Measurements from ENCODE around the gene CCT6A.
"Not testable (repeated sequence)": the region's sequence is repeated elsewhere in the genome, so short reads cannot be mapped to it uniquely, and the experiment has no call there.

The CCT6A gene

GRCh38 chr7:56077681-56078080 is 26.1 kb downstream of the CCT6A start:
- no peak overlapping the region for H3K9ac ChIP-seq (ENCODE audit: low read length in 5 of 5)
- H3K9me3 ChIP-seq (ENCODE audit: control insufficient read depth in 5 of 5, low read length in 5 of 5): no peaks in the 10 kb centered on the region
- H3K4me3 ChIP-seq (ENCODE audit: low read depth in 1 of 5, low read length in 5 of 5): no peak overlapping the region
- no peaks in the 10 kb centered on the region for H3K27me3 ChIP-seq (ENCODE audit: control insufficient read depth in 5 of 5, insufficient read depth in 4 of 5, low read length in 5 of 5)
- peaks cover 8 to 20% (median 18%) of the 10 kb centered on the region in 5 donors for H3K4me1 ChIP-seq (ENCODE audit: control insufficient read depth in 5 of 5, insufficient read depth in 5 of 5, low read length in 5 of 5)
- peaks cover 0 to 38% (median 25%) of the 10 kb centered on the region in 5 donors for H3K36me3 ChIP-seq (ENCODE audit: control insufficient read depth in 5 of 5, insufficient read depth in 5 of 5, low read length in 5 of 5)
- H3K27ac ChIP-seq (ENCODE audit: low read depth, low read length): no peak overlapping the region

GRCh38 chr7:56078196-56078595 is 26.6 kb downstream of the CCT6A start:
- Histone ChIP-seq H3K9ac (ENCODE audit: low read length in 5 of 5) (peak overlapping the region in 1 of 5 donors; percentile 20), H3K9me3 (ENCODE audit: control insufficient read depth in 5 of 5, low read length in 5 of 5) (no peaks in the 10 kb centered on the region), H3K4me3 (ENCODE audit: low read depth in 1 of 5, low read length in 5 of 5) (no peak overlapping the region), H3K4me1 (ENCODE audit: control insufficient read depth in 5 of 5, insufficient read depth in 5 of 5, low read length in 5 of 5) (peaks cover 9 to 23% (median 21%) of the 10 kb centered on the region in 5 donors), H3K27ac (ENCODE audit: low read depth, low read length) (no peak overlapping the region), H3K36me3 (ENCODE audit: control insufficient read depth in 5 of 5, insufficient read depth in 5 of 5, low read length in 5 of 5) (peaks cover 0 to 34% (median 21%) of the 10 kb centered on the region in 5 donors), H3K27me3 (ENCODE audit: control insufficient read depth in 5 of 5, insufficient read depth in 4 of 5, low read length in 5 of 5) (no peaks in the 10 kb centered on the region)

- H3K36me3 ChIP-seq (ENCODE audit: control insufficient read depth in 5 of 5, insufficient read depth in 5 of 5, low read length in 5 of 5): peaks cover 0 to 35% (median 20%) of the 10 kb centered on the region in 5 donors
- H3K9ac ChIP-seq (ENCODE audit: low read length in 5 of 5): peak overlapping the region in 3 of 5 donors; percentile 38 to 56 (median 48)
- no peaks in the 10 kb centered on the region for H3K27me3 ChIP-seq (ENCODE audit: control insufficient read depth in 5 of 5, insufficient read depth in 4 of 5, low read length in 5 of 5)
- peak overlapping the region; percentile 48 for H3K27ac ChIP-seq (ENCODE audit: low read depth, low read length)
- peaks cover 11 to 25% (median 22%) of the 10 kb centered on the region in 5 donors for H3K4me1 ChIP-seq (ENCODE audit: control insufficient read depth in 5 of 5, insufficient read depth in 5 of 5, low read length in 5 of 5)
- no peaks in the 10 kb centered on the region for H3K9me3 ChIP-seq (ENCODE audit: control insufficient read depth in 5 of 5, low read length in 5 of 5)
- no peak overlapping the region for H3K4me3 ChIP-seq (ENCODE audit: low read depth in 1 of 5, low read length in 5 of 5)
These were observed 28.1 kb downstream of the CCT6A start for GRCh38 chr7:56079450-56080185.

GRCh38 chr7:56080726-56081435 is 29.3 kb downstream of the CCT6A start:
- H3K9me3 ChIP-seq (ENCODE audit: control insufficient read depth in 5 of 5, low read length in 5 of 5); H3K9ac ChIP-seq (ENCODE audit: low read length in 5 of 5); H3K4me3 ChIP-seq (ENCODE audit: low read depth in 1 of 5, low read length in 5 of 5); H3K27ac ChIP-seq (ENCODE audit: low read depth, low read length); H3K27me3 ChIP-seq (ENCODE audit: control insufficient read depth in 5 of 5, insufficient read depth in 4 of 5, low read length in 5 of 5): not testable (repeated sequence)
- Histone ChIP-seq H3K4me1 (ENCODE audit: control insufficient read depth in 5 of 5, insufficient read depth in 5 of 5, low read length in 5 of 5) (peaks cover 11 to 24% (median 22%) of the 10 kb centered on the region in 5 donors), H3K36me3 (ENCODE audit: control insufficient read depth in 5 of 5, insufficient read depth in 5 of 5, low read length in 5 of 5) (peaks cover 0 to 40% (median 22%) of the 10 kb centered on the region in 5 donors)

- peaks cover 0 to 40% (median 25%) of the 10 kb centered on the region in 5 donors for H3K36me3 ChIP-seq (ENCODE audit: control insufficient read depth in 5 of 5, insufficient read depth in 5 of 5, low read length in 5 of 5)
- no peak overlapping the region for H3K4me3 ChIP-seq (ENCODE audit: low read depth in 1 of 5, low read length in 5 of 5)
- H3K27me3 ChIP-seq (ENCODE audit: control insufficient read depth in 5 of 5, insufficient read depth in 4 of 5, low read length in 5 of 5): no peaks in the 10 kb centered on the region
- peaks cover 11 to 24% (median 22%) of the 10 kb centered on the region in 5 donors for H3K4me1 ChIP-seq (ENCODE audit: control insufficient read depth in 5 of 5, insufficient read depth in 5 of 5, low read length in 5 of 5)
- H3K9me3 ChIP-seq (ENCODE audit: control insufficient read depth in 5 of 5, low read length in 5 of 5): no peaks in the 10 kb centered on the region
- H3K9ac ChIP-seq (ENCODE audit: low read length in 5 of 5): no peak overlapping the region
- no peak overlapping the region for H3K27ac ChIP-seq (ENCODE audit: low read depth, low read length)
These were observed 30.2 kb downstream of the CCT6A start for GRCh38 chr7:56081626-56082340.

GRCh38 chr7:56083150-56083785 is 31.7 kb downstream of the CCT6A start:
- no peaks in the 10 kb centered on the region for H3K9me3 ChIP-seq (ENCODE audit: control insufficient read depth in 5 of 5, low read length in 5 of 5)
- no peak overlapping the region for H3K9ac ChIP-seq (ENCODE audit: low read length in 5 of 5)
- H3K27me3 ChIP-seq (ENCODE audit: control insufficient read depth in 5 of 5, insufficient read depth in 4 of 5, low read length in 5 of 5): no peaks in the 10 kb centered on the region
- peaks cover 0 to 40% (median 27%) of the 10 kb centered on the region in 5 donors for H3K36me3 ChIP-seq (ENCODE audit: control insufficient read depth in 5 of 5, insufficient read depth in 5 of 5, low read length in 5 of 5)
- peaks cover 11 to 24% (median 22%) of the 10 kb centered on the region in 5 donors for H3K4me1 ChIP-seq (ENCODE audit: control insufficient read depth in 5 of 5, insufficient read depth in 5 of 5, low read length in 5 of 5)
- H3K4me3 ChIP-seq (ENCODE audit: low read depth in 1 of 5, low read length in 5 of 5): no peak overlapping the region
- no peak overlapping the region for H3K27ac ChIP-seq (ENCODE audit: low read depth, low read length)

- Histone ChIP-seq H3K4me3 (ENCODE audit: low read depth in 1 of 5, low read length in 5 of 5) (no peak overlapping the region), H3K27ac (ENCODE audit: low read depth, low read length) (no peak overlapping the region), H3K9me3 (ENCODE audit: control insufficient read depth in 5 of 5, low read length in 5 of 5) (no peaks in the 10 kb centered on the region), H3K4me1 (ENCODE audit: control insufficient read depth in 5 of 5, insufficient read depth in 5 of 5, low read length in 5 of 5) (peaks cover 3 to 15% (median 12%) of the 10 kb centered on the region in 5 donors), H3K27me3 (ENCODE audit: control insufficient read depth in 5 of 5, insufficient read depth in 4 of 5, low read length in 5 of 5) (no peaks in the 10 kb centered on the region), H3K36me3 (ENCODE audit: control insufficient read depth in 5 of 5, insufficient read depth in 5 of 5, low read length in 5 of 5) (peaks cover 0 to 29% (median 21%) of the 10 kb centered on the region in 5 donors), H3K9ac (ENCODE audit: low read length in 5 of 5) (no peak overlapping the region)
These were observed 35.2 kb downstream of the CCT6A start for GRCh38 chr7:56086761-56087160.

- Histone ChIP-seq H3K36me3 (ENCODE audit: control insufficient read depth in 5 of 5, insufficient read depth in 5 of 5, low read length in 5 of 5) (peaks cover 0 to 26% (median 17%) of the 10 kb centered on the region in 5 donors), H3K4me1 (ENCODE audit: control insufficient read depth in 5 of 5, insufficient read depth in 5 of 5, low read length in 5 of 5) (peaks cover 4 to 21% (median 19%) of the 10 kb centered on the region in 5 donors), H3K4me3 (ENCODE audit: low read depth in 1 of 5, low read length in 5 of 5) (no peak overlapping the region), H3K27me3 (ENCODE audit: control insufficient read depth in 5 of 5, insufficient read depth in 4 of 5, low read length in 5 of 5) (no peaks in the 10 kb centered on the region), H3K9me3 (ENCODE audit: control insufficient read depth in 5 of 5, low read length in 5 of 5) (no peaks in the 10 kb centered on the region), H3K27ac (ENCODE audit: low read depth, low read length) (no peak overlapping the region), H3K9ac (ENCODE audit: low read length in 5 of 5) (no peak overlapping the region)
These were observed 35.9 kb downstream of the CCT6A start for GRCh38 chr7:56087445-56087844.

GRCh38 chr7:56091591-56091990 is 40.0 kb downstream of the CCT6A start:
- Histone ChIP-seq H3K4me1 (ENCODE audit: control insufficient read depth in 5 of 5, insufficient read depth in 5 of 5, low read length in 5 of 5) (peaks cover 5 to 22% (median 21%) of the 10 kb centered on the region in 5 donors), H3K27ac (ENCODE audit: low read depth, low read length) (peak overlapping the region; percentile 74), H3K4me3 (ENCODE audit: low read depth in 1 of 5, low read length in 5 of 5) (peak overlapping the region in 2 of 5 donors; percentile 17 to 48), H3K9me3 (ENCODE audit: control insufficient read depth in 5 of 5, low read length in 5 of 5) (no peaks in the 10 kb centered on the region), H3K9ac (ENCODE audit: low read length in 5 of 5) (peak overlapping the region in 2 of 5 donors; percentile 54 to 55), H3K27me3 (ENCODE audit: control insufficient read depth in 5 of 5, insufficient read depth in 4 of 5, low read length in 5 of 5) (no peaks in the 10 kb centered on the region), H3K36me3 (ENCODE audit: control insufficient read depth in 5 of 5, insufficient read depth in 5 of 5, low read length in 5 of 5) (peaks cover 0 to 17% (median 12%) of the 10 kb centered on the region in 5 donors)

All from subcutaneous abdominal adipose tissue (tissue), 5 donors.